Mucosa of descending colon (tissue), 3 donors: ENCODE results near the gene MRC2. TPM values are rescaled to one million over a fixed set of nuclear protein-coding genes. Genes with fewer than 3 reads are reported as not detected.

Experiments
- ATAC-seq: fragments of 200-7000 bp; cut with Tn5 transposase; one replicate; pipeline ENCODE4 v1.9.1; 2020; ENCODE audit warnings: mild to moderate bottlenecking, moderate library complexity
- DNase-seq, 3 donors: peaks; one replicate each; pipeline ENCODE4 v3.0.0-alpha.2; 2020
- H3K36me3 ChIP-seq: fragments of 200-600 bp; one replicate; pipeline ENCODE4 v1.8.0; 2021; ENCODE audit warnings: low read depth, mild to moderate bottlenecking
- H3K4me1 ChIP-seq: fragments of 200-600 bp; one replicate; pipeline ENCODE4 v1.8.0; 2021; ENCODE audit warnings: low read depth, mild to moderate bottlenecking
- H3K4me3 ChIP-seq: fragments of 200-600 bp; one replicate; pipeline ENCODE4 v1.8.0; 2021; ENCODE audit warnings: mild to moderate bottlenecking
- H3K9me3 ChIP-seq: fragments of 200-600 bp; one replicate; pipeline ENCODE4 v1.8.0; 2021; ENCODE audit warnings: mild to moderate bottlenecking
- CTCF ChIP-seq: fragments of 200-600 bp; IDR thresholded peaks from one replicate; pipeline ENCODE4 v1.8.0; 2022; ENCODE audit warnings: antibody characterized with exemption, mild to moderate bottlenecking
- intact Hi-C, 2 donors: fragments of 100-400 bp; cut with DNase I in 1 of 2; cut with micrococcal nuclease in 1 of 2; formaldehyde crosslinking; loops; one replicate each; pipeline versions ENCODE4 v1.11.0 to v1.11.1; 2022; cut with DNase I, micrococcal nuclease
- total RNA-seq, 3 donors: library from RNA; stranded (reverse); fragmentation: NEBNext Ultra II Directional in 2 of 3; extraction: Animal tissue kit (Norgen Biotek cat#: 25700) in 2 of 3; gene quantifications; one replicate each; pipeline versions ENCODE4 v1.2.1 to v1.2.4, GENCODE V29; 2021 to 2023
- donor health status: DM: no; HTN: no; CAD: no; lungs with moderate emphysema.
- donor health status: DM: no; HTN: no; CAD: no.
- donor health status: DM: no; HTN: yes; CAD: no.

The MRC2 gene
- total RNA-seq, 3 donors from 2014 or later, result 5.1 to 20.3 (median 10.8) TPM

DNA sequence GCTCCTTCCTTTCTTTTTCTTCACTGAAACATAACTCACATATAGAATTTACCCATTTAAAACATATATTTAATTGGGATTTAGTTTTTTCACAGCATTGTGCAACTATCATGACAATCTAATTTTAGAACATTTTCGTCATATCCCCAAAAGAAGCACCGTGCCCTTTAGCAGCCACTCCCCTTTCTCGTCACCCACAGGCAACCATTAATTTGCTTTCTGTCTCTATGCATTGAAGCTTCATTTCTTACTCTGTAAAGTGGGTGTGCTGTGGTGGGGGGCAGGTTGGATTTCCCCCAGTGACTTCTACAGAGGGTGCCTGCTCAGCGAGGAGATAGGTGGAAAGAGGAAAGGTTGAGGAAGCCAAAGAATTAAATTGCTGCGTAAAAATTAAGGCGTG lies 35.8 kb downstream of the MRC2 start:
- ATAC-seq (no peak), DNase-seq (no peak)
- no peak for TF ChIP-seq CTCF
- intact Hi-C loops, result no loop called here
- Histone ChIP-seq H3K4me3 (no peak overlapping the region), H3K36me3 (no peaks in the 10 kb centered on the region), H3K4me1 (no peaks in the 10 kb centered on the region), H3K9me3 (no peaks in the 10 kb centered on the region)

DNA sequence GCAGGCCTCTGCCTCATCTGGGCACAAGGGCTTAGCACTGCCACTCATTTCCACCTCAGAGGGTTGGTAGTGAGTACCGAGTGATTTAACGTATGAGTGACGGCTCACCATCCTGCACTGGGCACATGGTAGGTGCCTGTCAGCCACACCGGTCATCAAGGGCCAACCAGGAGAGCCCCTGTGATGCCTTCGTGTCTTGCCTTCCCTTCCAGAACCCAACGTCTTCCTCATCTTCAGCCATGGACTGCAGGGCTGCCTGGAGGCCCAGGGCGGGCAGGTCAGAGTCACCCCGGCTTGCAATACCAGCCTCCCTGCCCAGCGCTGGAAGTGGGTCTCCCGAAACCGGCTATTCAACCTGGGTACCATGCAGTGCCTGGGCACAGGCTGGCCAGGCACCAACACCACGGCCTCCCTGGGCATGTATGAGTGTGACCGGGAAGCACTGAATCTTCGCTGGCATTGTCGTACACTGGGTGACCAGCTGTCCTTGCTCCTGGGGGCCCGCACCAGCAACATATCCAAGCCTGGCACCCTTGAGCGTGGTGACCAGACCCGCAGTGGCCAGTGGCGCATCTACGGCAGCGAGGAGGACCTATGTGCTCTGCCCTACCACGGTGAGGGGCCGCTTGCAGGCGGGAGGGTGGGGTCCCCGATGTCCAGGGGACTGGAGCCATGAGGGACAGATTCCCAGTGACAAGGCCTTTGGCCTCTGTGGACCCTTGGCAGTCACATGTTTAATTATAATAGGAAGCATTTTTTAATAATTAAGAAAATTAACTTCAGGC lies 37.1 kb downstream of the MRC2 start:
- Histone ChIP-seq H3K4me1 (no peaks in the 10 kb centered on the region), H3K9me3 (no peaks in the 10 kb centered on the region), H3K4me3 (no peak overlapping the region), H3K36me3 (no peaks in the 10 kb centered on the region)
- no peak for ATAC-seq
- DNase-seq, result no peak
- intact Hi-C loops, result no loop called here
- TF ChIP-seq CTCF, result no peak

GRCh38 chr17:62665599-62665998 lies 38.1 kb downstream of the MRC2 start:
- no peak for DNase-seq
- TF ChIP-seq CTCF, result no peak
- Histone ChIP-seq H3K36me3 (no peaks in the 10 kb centered on the region), H3K9me3 (no peaks in the 10 kb centered on the region), H3K4me1 (no peaks in the 10 kb centered on the region), H3K4me3 (no peak overlapping the region)
- intact Hi-C loops, result no loop called here
- no peak for ATAC-seq

GRCh38 chr17:62666061-62666800 lies 38.8 kb downstream of the MRC2 start:
- Histone ChIP-seq H3K4me1 (no peaks in the 10 kb centered on the region), H3K9me3 (no peaks in the 10 kb centered on the region), H3K36me3 (no peaks in the 10 kb centered on the region), H3K4me3 (no peak overlapping the region)
- intact Hi-C loops, result no loop called here
- TF ChIP-seq CTCF, result no peak
- ATAC-seq (no peak), DNase-seq (no peak)

- Histone ChIP-seq H3K36me3 (no peaks in the 10 kb centered on the region), H3K9me3 (no peaks in the 10 kb centered on the region), H3K4me1 (no peaks in the 10 kb centered on the region), H3K4me3 (no peak overlapping the region)
- DNase-seq (no peak), ATAC-seq (no peak)
- TF ChIP-seq CTCF, result no peak
- intact Hi-C loops, result no loop called here
Measured at GRCh38 chr17:62666801-62667591, 39.5 kb downstream of the MRC2 start.
